Memory B cell (primary cell): ENCODE data around the gene NEDD4.
"Not testable (repeated sequence)": the region's sequence is repeated elsewhere in the genome, so short reads cannot be mapped to it uniquely, and the experiment has no call there.

Experiments used
- ATAC-seq: fragments of 150-1000 bp; cut with Tn5 transposase; 2 replicates; pipeline ENCODE4 v1.10.0; 2021; ENCODE audit warnings: low read depth, mild to moderate bottlenecking, moderate library complexity
- DNase-seq, 2 donors: peaks; one replicate each; pipeline ENCODE4 v3.0.0; 2022; ENCODE audit warnings: low spot score in 2 of 2
- H3K27ac Mint-ChIP-seq: one replicate; pipeline ENCODE4 v1.8.0; 2022; ENCODE audit warnings: mild to moderate bottlenecking, moderate library complexity, mixed read lengths
- H3K27me3 Mint-ChIP-seq: one replicate; pipeline ENCODE4 v1.8.0; 2022; ENCODE audit warnings: mixed read lengths
- H3K36me3 Mint-ChIP-seq: one replicate; pipeline ENCODE4 v1.8.0; 2022; ENCODE audit warnings: mild to moderate bottlenecking, mixed read lengths
- H3K4me1 Mint-ChIP-seq: one replicate; pipeline ENCODE4 v1.8.0; 2022; ENCODE audit warnings: mixed read lengths
- H3K4me3 Mint-ChIP-seq: one replicate; pipeline ENCODE4 v1.8.0; 2022; ENCODE audit warnings: mild to moderate bottlenecking, moderate library complexity, mixed read lengths
- H3K9me3 Mint-ChIP-seq: one replicate; pipeline ENCODE4 v1.8.0; 2022; ENCODE audit warnings: mixed read lengths

The NEDD4 gene

GRCh38 chr15:55993111-55993803 is at the start of gene NEDD4:
NEDD4 (minus strand) TSS chr15:55993612; CDS start chr15:55993555, 57 bp downstream.
- ATAC-seq (peak; percentile 80), DNase-seq (peak; percentile 28 to 63)
- H3K4me1 Mint-ChIP-seq = no peaks in the 10 kb centered on the region
- H3K36me3 Mint-ChIP-seq = no peaks in the 10 kb centered on the region
- no peak within 1 kb of the TSS for H3K27ac Mint-ChIP-seq
- H3K4me3 Mint-ChIP-seq = peak within 1 kb of the TSS; percentile 93
- H3K27me3 Mint-ChIP-seq = peaks cover 19% of the 10 kb centered on the region
- no peaks in the 10 kb centered on the region for H3K9me3 Mint-ChIP-seq

- DNase-seq (no peak), ATAC-seq (no peak)
- H3K27ac Mint-ChIP-seq = no peak overlapping the region
- peaks cover 5% of the 10 kb centered on the region for H3K9me3 Mint-ChIP-seq
- peaks cover 17% of the 10 kb centered on the region for H3K4me1 Mint-ChIP-seq
- no peak overlapping the region for H3K4me3 Mint-ChIP-seq
- H3K36me3 Mint-ChIP-seq = no peaks in the 10 kb centered on the region
- H3K27me3 Mint-ChIP-seq = peaks cover 18% of the 10 kb centered on the region
Observed at GRCh38 chr15:56042498-56042897, 49.1 kb upstream of the NEDD4 start.

GRCh38 chr15:56042031-56042430 is 48.6 kb upstream of the NEDD4 start:
- ATAC-seq (no peak), DNase-seq (no peak)
- H3K27me3 Mint-ChIP-seq = peaks cover 18% of the 10 kb centered on the region
- no peaks in the 10 kb centered on the region for H3K36me3 Mint-ChIP-seq
- no peak overlapping the region for H3K27ac Mint-ChIP-seq
- H3K9me3 Mint-ChIP-seq = peaks cover 5% of the 10 kb centered on the region
- no peak overlapping the region for H3K4me3 Mint-ChIP-seq
- H3K4me1 Mint-ChIP-seq = peaks cover 17% of the 10 kb centered on the region

GRCh38 chr15:56040081-56041035 is 46.9 kb upstream of the NEDD4 start:
- peaks cover 15% of the 10 kb centered on the region for H3K27me3 Mint-ChIP-seq
- H3K36me3 Mint-ChIP-seq = no peaks in the 10 kb centered on the region
- peaks cover 17% of the 10 kb centered on the region for H3K4me1 Mint-ChIP-seq
- peaks cover 5% of the 10 kb centered on the region for H3K9me3 Mint-ChIP-seq
- no peak overlapping the region for H3K27ac Mint-ChIP-seq
- no peak overlapping the region for H3K4me3 Mint-ChIP-seq
- no peak for DNase-seq
- no peak for ATAC-seq

GRCh38 chr15:56038707-56039106 is 45.3 kb upstream of the NEDD4 start:
- no peak for DNase-seq
- H3K36me3 Mint-ChIP-seq = no peaks in the 10 kb centered on the region
- H3K4me1 Mint-ChIP-seq = peaks cover 12% of the 10 kb centered on the region
- ATAC-seq = no peak
- peaks cover 15% of the 10 kb centered on the region for H3K27me3 Mint-ChIP-seq
- H3K9me3 Mint-ChIP-seq = no peaks in the 10 kb centered on the region
- no peak overlapping the region for H3K27ac Mint-ChIP-seq
- no peak overlapping the region for H3K4me3 Mint-ChIP-seq

GRCh38 chr15:56038015-56038414 is 44.6 kb upstream of the NEDD4 start:
- H3K27me3 Mint-ChIP-seq = peaks cover 13% of the 10 kb centered on the region
- H3K4me3 Mint-ChIP-seq = no peak overlapping the region
- DNase-seq (no peak), ATAC-seq (peak; percentile 59)
- H3K9me3 Mint-ChIP-seq = no peaks in the 10 kb centered on the region
- H3K27ac Mint-ChIP-seq = no peak overlapping the region
- no peaks in the 10 kb centered on the region for H3K36me3 Mint-ChIP-seq
- H3K4me1 Mint-ChIP-seq = peaks cover 8% of the 10 kb centered on the region

- Mint-ChIP-seq H3K27ac (no peak overlapping the region), H3K9me3 (no peaks in the 10 kb centered on the region), H3K27me3 (peaks cover 11% of the 10 kb centered on the region), H3K4me1 (peaks cover 2% of the 10 kb centered on the region), H3K36me3 (no peaks in the 10 kb centered on the region), H3K4me3 (no peak overlapping the region)
- ATAC-seq (no peak), DNase-seq (no peak)
Observed at GRCh38 chr15:56036546-56037067, 43.2 kb upstream of the NEDD4 start.

GRCh38 chr15:56035166-56035565 is 41.8 kb upstream of the NEDD4 start:
- no peak for DNase-seq
- no peak overlapping the region for H3K27ac Mint-ChIP-seq
- H3K4me1 Mint-ChIP-seq = peaks cover 2% of the 10 kb centered on the region
- H3K36me3 Mint-ChIP-seq = no peaks in the 10 kb centered on the region
- H3K27me3 Mint-ChIP-seq = peaks cover 13% of the 10 kb centered on the region
- no peak for ATAC-seq
- H3K9me3 Mint-ChIP-seq = no peaks in the 10 kb centered on the region
- no peak overlapping the region for H3K4me3 Mint-ChIP-seq

GRCh38 chr15:56034514-56034913 is 41.1 kb upstream of the NEDD4 start:
- ATAC-seq (no peak), DNase-seq (no peak)
- Mint-ChIP-seq H3K27ac (peak overlapping the region; percentile 17), H3K4me3 (no peak overlapping the region), H3K36me3 (no peaks in the 10 kb centered on the region), H3K9me3 (no peaks in the 10 kb centered on the region), H3K4me1 (peaks cover 2% of the 10 kb centered on the region), H3K27me3 (peaks cover 13% of the 10 kb centered on the region)

GRCh38 chr15:56032373-56032772 is 39.0 kb upstream of the NEDD4 start:
- no peak for DNase-seq
- no peaks in the 10 kb centered on the region for H3K9me3 Mint-ChIP-seq
- no peaks in the 10 kb centered on the region for H3K36me3 Mint-ChIP-seq
- H3K27ac Mint-ChIP-seq = no peak overlapping the region
- H3K4me3 Mint-ChIP-seq = no peak overlapping the region
- H3K4me1 Mint-ChIP-seq = no peaks in the 10 kb centered on the region
- ATAC-seq = no peak
- peaks cover 17% of the 10 kb centered on the region for H3K27me3 Mint-ChIP-seq

- no peaks in the 10 kb centered on the region for H3K9me3 Mint-ChIP-seq
- DNase-seq = no peak
- H3K36me3 Mint-ChIP-seq = peaks cover 2% of the 10 kb centered on the region
- H3K4me1 Mint-ChIP-seq = no peaks in the 10 kb centered on the region
- ATAC-seq = no peak
- H3K4me3 Mint-ChIP-seq = no peak overlapping the region
- peaks cover 20% of the 10 kb centered on the region for H3K27me3 Mint-ChIP-seq
- H3K27ac Mint-ChIP-seq = no peak overlapping the region
Observed at GRCh38 chr15:56031836-56032235, 38.4 kb upstream of the NEDD4 start.

GRCh38 chr15:56031402-56031801 is 38.0 kb upstream of the NEDD4 start:
- Mint-ChIP-seq H3K4me1 (no peaks in the 10 kb centered on the region), H3K27ac (no peak overlapping the region), H3K27me3 (peaks cover 20% of the 10 kb centered on the region), H3K9me3 (no peaks in the 10 kb centered on the region), H3K4me3 (no peak overlapping the region), H3K36me3 (peaks cover 2% of the 10 kb centered on the region)
- no peak for DNase-seq
- ATAC-seq = no peak

- Mint-ChIP-seq H3K4me1 (no peaks in the 10 kb centered on the region), H3K9me3 (peaks cover 2% of the 10 kb centered on the region), H3K27me3 (peaks cover 15% of the 10 kb centered on the region), H3K27ac (no peak overlapping the region), H3K36me3 (peaks cover 2% of the 10 kb centered on the region), H3K4me3 (no peak overlapping the region)
- no peak for ATAC-seq
- DNase-seq = no peak
Observed at GRCh38 chr15:56028430-56028829, 35.0 kb upstream of the NEDD4 start.

- H3K27me3 Mint-ChIP-seq = peaks cover 16% of the 10 kb centered on the region
- DNase-seq, H3K27ac Mint-ChIP-seq, H3K4me1 Mint-ChIP-seq, H3K4me3 Mint-ChIP-seq, H3K36me3 Mint-ChIP-seq, H3K9me3 Mint-ChIP-seq, ATAC-seq: not testable (repeated sequence)
Observed at GRCh38 chr15:56023160-56023559, 29.7 kb upstream of the NEDD4 start.
